WTC11 (cell line): Measurements from ENCODE around the gene GPC5.

Experiments used
- CTCF ChIP-seq: fragments of 200-600 bp; IDR thresholded peaks from 2 replicates; pipeline ENCODE4 v1.8.0; 2022; ENCODE audit warnings: antibody characterized with exemption
- KAT7 ChIP-seq: sonication (generic); formaldehyde crosslinking; IDR thresholded peaks from 2 replicates; pipeline ENCODE4 v1.8.1; 2023; ENCODE audit warnings: missing genetic modification reagents, mild to moderate bottlenecking, borderline replicate concordance
- MAX ChIP-seq: sonication (generic); formaldehyde crosslinking; IDR thresholded peaks from 2 replicates; pipeline ENCODE4 v1.8.0; 2022; ENCODE audit warnings: mild to moderate bottlenecking, missing genetic modification reagents
- TEAD1 ChIP-seq: sonication (generic); formaldehyde crosslinking; IDR thresholded peaks from 2 replicates; pipeline ENCODE4 v1.8.0; 2022; ENCODE audit warnings: mild to moderate bottlenecking, missing genetic modification reagents

- no peak for TF ChIP-seq CTCF
- TF ChIP-seq KAT7 (CRISPR knock-in tag) = no peak
- TF ChIP-seq MAX = no peak
- TF ChIP-seq TEAD1 (CRISPR knock-in tag) = no peak
Measured at GRCh38 chr13:91863699-91864098, 465.3 kb downstream of the GPC5 start.
